T1000 (cell line): ENCODE results near the gene SPOCK3.

Experiments used
- DNase-seq: peaks from one replicate; lab custom pipeline; 2025; ENCODE audit warnings: mixed read lengths; lab: John Stamatoyannopoulos, UW

The SPOCK3 gene

GRCh38 chr4:167176723-167177367 is 57.4 kb downstream of the SPOCK3 start:
- no peak for DNase-seq

GRCh38 chr4:167171928-167172327 is 62.4 kb downstream of the SPOCK3 start:
- no peak for DNase-seq

GRCh38 chr4:167168611-167169010 is 65.7 kb downstream of the SPOCK3 start:
- no peak for DNase-seq

- DNase-seq, result no peak
Measured at GRCh38 chr4:167150587-167150986, 83.7 kb downstream of the SPOCK3 start.

- DNase-seq, result no peak
Measured at GRCh38 chr4:167144605-167145004, 89.7 kb downstream of the SPOCK3 start.

GRCh38 chr4:167143018-167143417 is 91.3 kb downstream of the SPOCK3 start:
- DNase-seq, result no peak

- DNase-seq, result no peak
Measured at GRCh38 chr4:167136270-167136669, 98.0 kb downstream of the SPOCK3 start.

GRCh38 chr4:167129146-167129545 is 105.1 kb downstream of the SPOCK3 start:
- DNase-seq, result no peak

GRCh38 chr4:167119392-167119791 is 114.9 kb downstream of the SPOCK3 start:
- no peak for DNase-seq

GRCh38 chr4:167117273-167117672 is 117.0 kb downstream of the SPOCK3 start:
- no peak for DNase-seq

- no peak for DNase-seq
Measured at GRCh38 chr4:167114416-167114971, 119.8 kb downstream of the SPOCK3 start.

- DNase-seq, result no peak
Measured at GRCh38 chr4:167111622-167112021, 122.7 kb downstream of the SPOCK3 start.

- no peak for DNase-seq
Measured at GRCh38 chr4:167111092-167111491, 123.2 kb downstream of the SPOCK3 start.

GRCh38 chr4:167109859-167110258 is 124.4 kb downstream of the SPOCK3 start:
- no peak for DNase-seq

GRCh38 chr4:167105857-167106256 is 128.4 kb downstream of the SPOCK3 start:
- DNase-seq, result no peak

- no peak for DNase-seq
Measured at GRCh38 chr4:167102475-167102874, 131.8 kb downstream of the SPOCK3 start.

GRCh38 chr4:167101035-167101434 is 133.3 kb downstream of the SPOCK3 start:
- no peak for DNase-seq

GRCh38 chr4:167100120-167100519 is 134.2 kb downstream of the SPOCK3 start:
- no peak for DNase-seq

- no peak for DNase-seq
Measured at GRCh38 chr4:167088115-167088514, 146.2 kb downstream of the SPOCK3 start.

GRCh38 chr4:167084321-167084720 is 150.0 kb downstream of the SPOCK3 start:
- no peak for DNase-seq

- DNase-seq, result no peak
Measured at GRCh38 chr4:167079762-167080161, 154.5 kb downstream of the SPOCK3 start.

GRCh38 chr4:167052631-167053091 is 181.6 kb downstream of the SPOCK3 start:
- no peak for DNase-seq

- no peak for DNase-seq
Measured at GRCh38 chr4:167049257-167049656, 185.0 kb downstream of the SPOCK3 start.

GRCh38 chr4:167041524-167041923 is 192.8 kb downstream of the SPOCK3 start:
- DNase-seq, result no peak
